Measurements from ENCODE around the gene ZBTB38. TPM values are rescaled to one million over a fixed set of nuclear protein-coding genes. Genes with fewer than 3 reads are reported as not detected.

Gene ZBTB38
- total RNA-seq, 1 donor = 181 TPM

GRCh38 chr3:141323936-141324704, 44.2 kb upstream of the ZBTB38 start:
- Histone ChIP-seq H3K27me3 (ENCODE audit: insufficient read depth, low read length) (no peaks in the 10 kb centered on the region), H4K20me1 (ENCODE audit: insufficient read depth, low read length) (no peaks in the 10 kb centered on the region), H3K27ac (ENCODE audit: low read depth, low read length) (no peak overlapping the region), H3K9me3 (ENCODE audit: low read depth, low read length) (no peaks in the 10 kb centered on the region), H3K36me3 (ENCODE audit: insufficient read depth, low read length) (no peaks in the 10 kb centered on the region), H3K79me2 (ENCODE audit: insufficient read depth, low read length) (no peaks in the 10 kb centered on the region), H3K4me2 (ENCODE audit: insufficient read depth, low read length) (no peak overlapping the region), H3K4me3 (ENCODE audit: insufficient read depth, low read length) (no peak overlapping the region), H2AFZ (ENCODE audit: low read length) (no peak overlapping the region), H3K4me1 (ENCODE audit: insufficient read depth, low read length) (peaks cover 9% of the 10 kb centered on the region)
- DNase-seq (ENCODE audit: insufficient read length, low spot score, missing footprints) = no peak
- no peak for TF ChIP-seq CTCF (IDR thresholded peaks at IDR 0.05; ENCODE audit: extremely low read depth, low read depth, low read length)

GRCh38 chr3:141326123-141326522, 42.2 kb upstream of the ZBTB38 start:
- H3K4me2 ChIP-seq (ENCODE audit: insufficient read depth, low read length) = no peak overlapping the region
- H3K4me1 ChIP-seq (ENCODE audit: insufficient read depth, low read length) = peaks cover 13% of the 10 kb centered on the region
- H2AFZ ChIP-seq (ENCODE audit: low read length) = no peak overlapping the region
- H3K79me2 ChIP-seq (ENCODE audit: insufficient read depth, low read length) = no peaks in the 10 kb centered on the region
- TF ChIP-seq CTCF (IDR thresholded peaks at IDR 0.05; ENCODE audit: extremely low read depth, low read depth, low read length) = no peak
- no peak for DNase-seq (ENCODE audit: insufficient read length, low spot score, missing footprints)
- no peaks in the 10 kb centered on the region for H4K20me1 ChIP-seq (ENCODE audit: insufficient read depth, low read length)
- no peaks in the 10 kb centered on the region for H3K9me3 ChIP-seq (ENCODE audit: low read depth, low read length)
- H3K4me3 ChIP-seq (ENCODE audit: insufficient read depth, low read length) = no peak overlapping the region
- H3K27me3 ChIP-seq (ENCODE audit: insufficient read depth, low read length) = no peaks in the 10 kb centered on the region
- H3K36me3 ChIP-seq (ENCODE audit: insufficient read depth, low read length) = no peaks in the 10 kb centered on the region
- H3K27ac ChIP-seq (ENCODE audit: low read depth, low read length) = no peak overlapping the region

GRCh38 chr3:141326626-141327025, 41.7 kb upstream of the ZBTB38 start:
- Histone ChIP-seq H3K27ac (ENCODE audit: low read depth, low read length) (no peak overlapping the region), H3K4me3 (ENCODE audit: insufficient read depth, low read length) (no peak overlapping the region), H3K4me2 (ENCODE audit: insufficient read depth, low read length) (no peak overlapping the region), H3K4me1 (ENCODE audit: insufficient read depth, low read length) (peaks cover 13% of the 10 kb centered on the region), H3K36me3 (ENCODE audit: insufficient read depth, low read length) (no peaks in the 10 kb centered on the region), H3K9me3 (ENCODE audit: low read depth, low read length) (no peaks in the 10 kb centered on the region), H2AFZ (ENCODE audit: low read length) (no peak overlapping the region), H3K27me3 (ENCODE audit: insufficient read depth, low read length) (no peaks in the 10 kb centered on the region), H3K79me2 (ENCODE audit: insufficient read depth, low read length) (no peaks in the 10 kb centered on the region), H4K20me1 (ENCODE audit: insufficient read depth, low read length) (no peaks in the 10 kb centered on the region)
- DNase-seq (ENCODE audit: insufficient read length, low spot score, missing footprints) = no peak
- TF ChIP-seq CTCF (IDR thresholded peaks at IDR 0.05; ENCODE audit: extremely low read depth, low read depth, low read length) = no peak

- Histone ChIP-seq H3K27me3 (ENCODE audit: insufficient read depth, low read length) (no peaks in the 10 kb centered on the region), H2AFZ (ENCODE audit: low read length) (no peak overlapping the region), H3K79me2 (ENCODE audit: insufficient read depth, low read length) (no peaks in the 10 kb centered on the region), H3K4me2 (ENCODE audit: insufficient read depth, low read length) (no peak overlapping the region), H3K4me3 (ENCODE audit: insufficient read depth, low read length) (no peak overlapping the region), H3K27ac (ENCODE audit: low read depth, low read length) (no peak overlapping the region), H3K36me3 (ENCODE audit: insufficient read depth, low read length) (no peaks in the 10 kb centered on the region), H3K9me3 (ENCODE audit: low read depth, low read length) (no peaks in the 10 kb centered on the region), H3K4me1 (ENCODE audit: insufficient read depth, low read length) (peaks cover 30% of the 10 kb centered on the region), H4K20me1 (ENCODE audit: insufficient read depth, low read length) (no peaks in the 10 kb centered on the region)
- no peak for DNase-seq (ENCODE audit: insufficient read length, low spot score, missing footprints)
- no peak for TF ChIP-seq CTCF (IDR thresholded peaks at IDR 0.05; ENCODE audit: extremely low read depth, low read depth, low read length)
Measured at GRCh38 chr3:141328286-141329166, 39.8 kb upstream of the ZBTB38 start.
